Progenitor cell of endocrine pancreas (in vitro differentiated cells): ENCODE measurements around the gene SPSB2. TPM values are rescaled to one million over a fixed set of nuclear protein-coding genes. Genes with fewer than 3 reads are reported as not detected.
A peak's percentile ranks its signal among the peaks of the same experiment; 100 is the strongest.
"Not testable (repeated sequence)": the region's sequence is repeated elsewhere in the genome, so short reads cannot be mapped to it uniquely, and the experiment has no call there.

Experiments
- DNase-seq: peaks from one replicate; pipeline ENCODE4 v3.0.0; 2021; ENCODE audit warnings: low spot score; ENCODE audit not compliant: unreplicated experiment
- H3K27ac Mint-ChIP-seq: 2 replicates; pipeline ENCODE4 v1.8.0; 2021; ENCODE audit warnings: mild to moderate bottlenecking, moderate library complexity, mixed read lengths
- H3K27me3 Mint-ChIP-seq: 2 replicates; pipeline ENCODE4 v1.8.0; 2021; ENCODE audit warnings: mixed read lengths
- H3K36me3 Mint-ChIP-seq: 2 replicates; pipeline ENCODE4 v1.8.0; 2022; ENCODE audit warnings: mixed read lengths; ENCODE audit not compliant: insufficient read depth
- H3K4me1 Mint-ChIP-seq: 2 replicates; pipeline ENCODE4 v1.8.0; 2021; ENCODE audit warnings: low read depth, mixed read lengths
- H3K4me3 Mint-ChIP-seq: 2 replicates; pipeline ENCODE4 v1.8.0; 2021; ENCODE audit warnings: low read depth, mild to moderate bottlenecking, moderate library complexity, mixed read lengths
- H3K9me3 Mint-ChIP-seq: 2 replicates; pipeline ENCODE4 v1.8.0; 2021; ENCODE audit warnings: low read depth, mixed read lengths
- CTCF ChIP-seq: fragments of 200-600 bp; sonication (generic); IDR thresholded peaks from one replicate; pipeline ENCODE4 v1.5.0; 2021; ENCODE audit warnings: antibody characterized with exemption, mild to moderate bottlenecking; ENCODE audit not compliant: unreplicated experiment
- total RNA-seq: library from RNA; stranded (reverse); gene quantifications from 2 replicates; pipeline ENCODE4 v1.2.1, GENCODE V29; 2021

SPSB2 gene
- total RNA-seq, 1 donor from 2014 or later, result 11.7 TPM

- peaks cover 5% of the 10 kb centered on the region for H3K36me3 Mint-ChIP-seq
- H3K4me1 Mint-ChIP-seq, result peaks cover 22% of the 10 kb centered on the region
- peaks cover 29% of the 10 kb centered on the region for H3K27me3 Mint-ChIP-seq
- peak; percentile 56 for DNase-seq
- H3K27ac Mint-ChIP-seq, result peak within 1 kb of the TSS; percentile 85
- peak within 1 kb of the TSS; percentile 86 for H3K4me3 Mint-ChIP-seq
- no peaks in the 10 kb centered on the region for H3K9me3 Mint-ChIP-seq
- no peak for TF ChIP-seq CTCF
Measured at GRCh38 chr12:6914246-6914946, 41.3 kb upstream of the SPSB2 start, which contains the start of gene ENO2. ENO2 (plus strand) TSS chr12:6914580; CDS start chr12:6915833, 1,253 bp downstream.

- Mint-ChIP-seq H3K4me3 (peak overlapping the region; percentile 86), H3K27ac (no peak overlapping the region), H3K9me3 (no peaks in the 10 kb centered on the region), H3K4me1 (peaks cover 22% of the 10 kb centered on the region), H3K36me3 (peaks cover 1% of the 10 kb centered on the region), H3K27me3 (peaks cover 29% of the 10 kb centered on the region)
- TF ChIP-seq CTCF, result no peak
- DNase-seq, result no peak
Measured at GRCh38 chr12:6912164-6912935, 39.2 kb upstream of the SPSB2 start.

- H3K27ac Mint-ChIP-seq, result no peak overlapping the region
- H3K9me3 Mint-ChIP-seq, result no peaks in the 10 kb centered on the region
- H3K4me3 Mint-ChIP-seq, result no peak overlapping the region
- no peak for TF ChIP-seq CTCF
- peaks cover 22% of the 10 kb centered on the region for H3K27me3 Mint-ChIP-seq
- DNase-seq, result no peak
- no peaks in the 10 kb centered on the region for H3K36me3 Mint-ChIP-seq
- peaks cover 9% of the 10 kb centered on the region for H3K4me1 Mint-ChIP-seq
Measured at GRCh38 chr12:6909421-6910145, 36.5 kb upstream of the SPSB2 start.

GRCh38 chr12:6908141-6908540 lies 35.0 kb upstream of the SPSB2 start:
- H3K4me3 Mint-ChIP-seq, H3K9me3 Mint-ChIP-seq: not testable (repeated sequence)

GRCh38 chr12:6905414-6906040 lies 32.4 kb upstream of the SPSB2 start:
- H3K4me3 Mint-ChIP-seq, result no peak overlapping the region
- H3K4me1 Mint-ChIP-seq, result peaks cover 9% of the 10 kb centered on the region
- H3K27ac Mint-ChIP-seq, result no peak overlapping the region
- no peaks in the 10 kb centered on the region for H3K36me3 Mint-ChIP-seq
- TF ChIP-seq CTCF, result no peak
- H3K27me3 Mint-ChIP-seq, result no peaks in the 10 kb centered on the region
- no peak for DNase-seq
- no peaks in the 10 kb centered on the region for H3K9me3 Mint-ChIP-seq

More at GRCh38 chr12:6908141-6908540, 35.0 kb upstream of the SPSB2 start:
- not testable (repeated sequence) for H3K4me1 Mint-ChIP-seq, H3K36me3 Mint-ChIP-seq, DNase-seq, H3K27ac Mint-ChIP-seq
- H3K27me3 Mint-ChIP-seq, result peaks cover 14% of the 10 kb centered on the region
